WTC11 (cell line): Measurements from ENCODE around the gene GPR15LG.

Experiments
- ESRRA ChIP-seq: sonication (generic); formaldehyde crosslinking; IDR thresholded peaks from 2 replicates; pipeline ENCODE4 v1.8.1; 2022; ENCODE audit warnings: mild to moderate bottlenecking, missing genetic modification reagents, borderline replicate concordance
- GABPB1 ChIP-seq: sonication (generic); formaldehyde crosslinking; IDR thresholded peaks from 2 replicates; pipeline ENCODE4 v1.8.1; 2023; ENCODE audit warnings: mild to moderate bottlenecking, missing genetic modification reagents
- NR2C2 ChIP-seq: sonication (generic); formaldehyde crosslinking; IDR thresholded peaks from 2 replicates; pipeline ENCODE4 v1.8.0; 2022; ENCODE audit warnings: mild to moderate bottlenecking, missing genetic modification reagents
- USF2 ChIP-seq: sonication (generic); formaldehyde crosslinking; IDR thresholded peaks from 2 replicates; pipeline ENCODE4 v1.8.1; 2023; ENCODE audit warnings: mild to moderate bottlenecking, missing genetic modification reagents, moderate library complexity
- ZNF671 ChIP-seq: fragments of 250-450 bp; sonication (Bioruptor Pico); IDR thresholded peaks from 2 replicates; pipeline ENCODE4 v1.8.0; 2021; ENCODE audit warnings: mild to moderate bottlenecking
- TF ChIP-seq, protein P1 (sequence below): fragments of 200-600 bp; IDR thresholded peaks from 2 replicates; pipeline ENCODE4 v1.8.0; 2022; ENCODE audit warnings: antibody characterized with exemption

DNA sequence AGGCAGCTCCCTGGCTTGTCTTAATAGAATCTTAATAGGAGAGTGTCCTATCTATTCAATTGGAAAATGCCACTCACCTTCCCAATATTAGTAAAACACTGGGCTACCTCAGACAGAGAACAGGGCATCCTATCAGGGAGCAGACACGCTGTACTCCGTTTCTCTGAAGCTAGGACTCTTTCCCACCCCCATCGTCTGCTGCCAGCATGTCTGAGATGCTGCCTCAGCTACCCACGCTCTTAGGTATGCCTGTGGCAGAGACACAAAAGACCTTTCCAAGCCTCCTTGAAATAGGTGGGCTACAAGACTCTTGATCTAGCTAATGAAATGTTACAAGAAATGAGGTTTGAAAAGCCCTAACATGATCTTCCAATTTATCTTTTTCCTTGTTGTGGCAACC is 54.2 kb downstream of the GPR15LG start:
- TF ChIP-seq ESRRA (no peak), ZNF671 (CRISPR knock-in tag) (no peak), NR2C2 (no peak), GABPB1 (CRISPR knock-in tag) (no peak), USF2 (CRISPR knock-in tag) (no peak)
- TF ChIP-seq, protein P1, sequence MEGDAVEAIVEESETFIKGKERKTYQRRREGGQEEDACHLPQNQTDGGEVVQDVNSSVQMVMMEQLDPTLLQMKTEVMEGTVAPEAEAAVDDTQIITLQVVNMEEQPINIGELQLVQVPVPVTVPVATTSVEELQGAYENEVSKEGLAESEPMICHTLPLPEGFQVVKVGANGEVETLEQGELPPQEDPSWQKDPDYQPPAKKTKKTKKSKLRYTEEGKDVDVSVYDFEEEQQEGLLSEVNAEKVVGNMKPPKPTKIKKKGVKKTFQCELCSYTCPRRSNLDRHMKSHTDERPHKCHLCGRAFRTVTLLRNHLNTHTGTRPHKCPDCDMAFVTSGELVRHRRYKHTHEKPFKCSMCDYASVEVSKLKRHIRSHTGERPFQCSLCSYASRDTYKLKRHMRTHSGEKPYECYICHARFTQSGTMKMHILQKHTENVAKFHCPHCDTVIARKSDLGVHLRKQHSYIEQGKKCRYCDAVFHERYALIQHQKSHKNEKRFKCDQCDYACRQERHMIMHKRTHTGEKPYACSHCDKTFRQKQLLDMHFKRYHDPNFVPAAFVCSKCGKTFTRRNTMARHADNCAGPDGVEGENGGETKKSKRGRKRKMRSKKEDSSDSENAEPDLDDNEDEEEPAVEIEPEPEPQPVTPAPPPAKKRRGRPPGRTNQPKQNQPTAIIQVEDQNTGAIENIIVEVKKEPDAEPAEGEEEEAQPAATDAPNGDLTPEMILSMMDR: no peak
